Omental fat pad (tissue), 4 donors: ENCODE measurements around the gene RNF150. TPM values are rescaled to one million over a fixed set of nuclear protein-coding genes. Genes with fewer than 3 reads are reported as not detected.

ENCODE experiments used
- ATAC-seq: fragments of 150-250 bp; one replicate; pipeline ENCODE4 v1.9.1; 2016; ENCODE audit warnings: mild to moderate bottlenecking, moderate library complexity; ENCODE audit not compliant: low FRiP score
- DNase-seq: peaks from one replicate; pipeline ENCODE4 v3.0.0-alpha.2; 2019; ENCODE audit warnings: low spot score
- CTCF ChIP-seq, 3 donors: fragments of 450-650 bp; IDR thresholded peaks; one replicate each; pipeline ENCODE4 v1.5.1; 2016 to 2017; ENCODE audit warnings: antibody characterized with exemption in 3 of 3, mild to moderate bottlenecking in 3 of 3, moderate library complexity in 2 of 3
- total RNA-seq, 4 donors: library from RNA; depleted of rRNA; stranded (reverse); fragments of >200 nt; gene quantifications; one replicate each; pipeline ENCODE4 v1.1.0, GENCODE V29; 2016

RNF150 gene
- total RNA-seq, 4 donors from 2014 or later: 9.8 to 40.1 (median 15.6) TPM

- ATAC-seq: no peak
- no peak for DNase-seq
- TF ChIP-seq CTCF (IDR thresholded peaks at IDR 0.05): no peak
Measured at GRCh38 chr4:140932501-140933045, 200.7 kb downstream of the RNF150 start.

DNA sequence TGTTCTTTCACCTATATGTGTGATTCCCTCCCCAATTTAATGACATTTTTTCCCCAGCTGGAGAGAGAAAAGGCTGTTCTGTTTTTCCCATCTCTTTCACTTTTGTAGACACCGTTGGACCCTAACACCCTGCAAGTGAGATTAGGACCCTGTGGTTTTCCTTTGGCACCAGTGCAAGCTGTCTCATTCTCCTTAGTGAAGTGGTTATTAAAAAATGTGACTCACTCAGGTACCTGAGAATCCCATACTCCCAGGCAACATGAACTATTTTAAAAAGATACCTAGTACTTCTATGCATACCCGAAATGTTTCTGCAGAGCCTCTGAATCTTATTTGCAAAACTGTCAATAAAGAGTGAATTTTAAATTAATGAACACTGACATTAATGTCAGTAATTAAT lies 201.4 kb downstream of the RNF150 start:
- ATAC-seq: no peak
- TF ChIP-seq CTCF (IDR thresholded peaks at IDR 0.05): no peak

DNA sequence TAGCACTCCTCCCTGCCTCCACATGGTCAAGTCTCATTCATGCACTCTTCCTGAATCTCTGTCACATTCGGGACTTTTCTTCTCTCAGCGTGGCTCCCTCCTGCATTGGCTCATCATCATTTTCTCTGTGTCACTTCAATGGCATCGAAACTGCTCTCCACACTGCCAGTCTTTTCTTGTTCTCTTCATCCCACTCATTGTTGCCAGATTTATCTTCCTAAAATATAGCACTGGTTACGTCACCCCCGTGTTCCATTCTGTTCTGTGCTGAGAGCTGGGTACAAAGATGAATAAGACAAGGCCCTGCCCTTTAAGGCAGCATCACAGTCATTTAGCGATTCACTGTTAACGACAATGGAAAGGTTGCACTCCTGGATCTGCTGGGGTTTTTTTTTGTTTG lies 202.7 kb downstream of the RNF150 start:
- no peak for TF ChIP-seq CTCF (IDR thresholded peaks at IDR 0.05)
- ATAC-seq (no peak), DNase-seq (no peak)

More for the DNA sequence above, 201.4 kb downstream of the RNF150 start:
- no peak for DNase-seq

GRCh38 chr4:140930011-140930410 lies 203.3 kb downstream of the RNF150 start:
- ATAC-seq: no peak
- TF ChIP-seq CTCF (IDR thresholded peaks at IDR 0.05): no peak

DNA sequence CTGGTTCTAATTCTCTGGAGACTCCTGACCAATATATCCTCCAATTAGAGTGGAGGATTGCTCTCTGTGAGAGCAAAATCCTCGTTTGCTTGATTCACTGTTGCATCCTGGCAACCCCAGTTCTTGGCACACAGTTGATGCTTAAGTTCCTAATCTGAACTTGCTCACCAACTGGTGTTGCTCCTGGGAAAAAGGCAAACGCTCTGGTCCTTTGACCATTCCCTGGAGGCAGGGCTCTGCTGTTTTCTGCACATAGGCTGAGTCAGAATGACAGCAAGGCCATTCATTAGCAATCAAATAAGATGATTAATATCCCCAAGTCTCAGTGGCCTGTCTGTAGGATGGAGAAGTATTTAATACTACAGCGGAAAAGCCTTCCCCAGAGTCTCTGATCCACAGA lies 204.4 kb downstream of the RNF150 start:
- no peak for ATAC-seq
- TF ChIP-seq CTCF (IDR thresholded peaks at IDR 0.05): no peak
- DNase-seq: no peak

More at GRCh38 chr4:140930011-140930410, 203.3 kb downstream of the RNF150 start:
- DNase-seq: no peak

DNA sequence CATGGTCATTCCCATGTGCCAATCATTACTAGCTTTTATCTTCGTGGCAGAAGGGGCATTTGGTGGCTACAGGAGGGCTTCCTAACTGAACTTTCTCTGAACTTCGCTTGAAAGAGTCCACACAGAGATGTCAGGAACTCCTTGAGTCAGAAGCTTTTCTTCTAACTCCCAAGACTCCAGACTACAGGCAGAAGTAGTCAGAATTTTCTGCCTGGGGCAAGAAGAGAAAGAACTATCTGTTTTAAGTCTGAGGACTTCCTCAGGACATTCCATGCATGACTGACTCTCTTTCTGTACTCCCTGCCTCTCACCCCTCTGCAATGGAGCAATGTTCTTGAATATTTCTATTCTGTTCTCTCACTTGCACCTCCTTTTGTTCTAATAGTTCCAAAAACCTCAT lies 206.6 kb downstream of the RNF150 start:
- no peak for TF ChIP-seq CTCF (IDR thresholded peaks at IDR 0.05)
- no peak for ATAC-seq

DNA sequence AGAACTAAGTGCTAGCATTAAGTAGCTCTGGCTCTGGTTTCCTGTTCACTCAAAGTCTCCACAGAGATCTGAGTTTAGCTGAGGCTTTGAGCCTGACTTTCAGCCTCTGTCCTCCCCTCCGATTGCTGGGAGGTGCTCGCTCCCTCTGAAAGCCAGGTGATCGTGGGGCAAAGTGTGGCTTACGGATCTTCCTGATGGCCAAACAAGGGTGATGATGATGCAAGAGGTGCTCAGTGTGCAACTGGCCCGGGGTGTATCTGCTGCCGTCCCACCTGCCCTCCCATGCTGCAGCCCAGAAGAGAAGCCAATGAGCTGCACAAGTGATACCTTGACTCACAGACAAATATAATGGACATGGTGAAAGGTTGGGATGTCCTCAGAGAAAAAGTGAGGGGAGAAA lies 207.9 kb downstream of the RNF150 start:
- no peak for DNase-seq
- TF ChIP-seq CTCF (IDR thresholded peaks at IDR 0.05): no peak
- ATAC-seq: no peak

More for the DNA sequence above, 206.6 kb downstream of the RNF150 start:
- DNase-seq: no peak
